Stimulated activated CD8-positive, alpha-beta memory T cell treated with anti-CD3 and anti-CD28 coated beads, Interleukin-4, amount 100 ng/mL, for 24 hours (primary cell): ENCODE results near the gene HMHB1.

ENCODE experiments used
- DNase-seq: peaks from one replicate; pipeline ENCODE4 v3.0.0-alpha.2; 2020; ENCODE audit warnings: low read depth

Gene HMHB1

GRCh38 chr5:143812085-143812705 lies at the start of gene HMHB1:
Gene HMHB1 (plus strand): TSS chr5:143812161.
- no peak for DNase-seq

- DNase-seq = no peak
Observed at GRCh38 chr5:143762636-143763220, 49.2 kb upstream of the HMHB1 start.

GRCh38 chr5:143767162-143767561 lies 44.8 kb upstream of the HMHB1 start:
- no peak for DNase-seq

- DNase-seq = no peak
Observed at GRCh38 chr5:143769026-143769786, 42.8 kb upstream of the HMHB1 start.

GRCh38 chr5:143770450-143770849 lies 41.5 kb upstream of the HMHB1 start:
- DNase-seq = no peak

- DNase-seq = no peak
Observed at GRCh38 chr5:143771189-143771588, 40.8 kb upstream of the HMHB1 start.

- no peak for DNase-seq
Observed at GRCh38 chr5:143771602-143772001, 40.4 kb upstream of the HMHB1 start.

- no peak for DNase-seq
Observed at GRCh38 chr5:143772621-143773020, 39.3 kb upstream of the HMHB1 start.

- no peak for DNase-seq
Observed at GRCh38 chr5:143775258-143775657, 36.7 kb upstream of the HMHB1 start.

GRCh38 chr5:143776951-143777350 lies 35.0 kb upstream of the HMHB1 start:
- DNase-seq = no peak

GRCh38 chr5:143779506-143779905 lies 32.5 kb upstream of the HMHB1 start:
- DNase-seq = no peak

GRCh38 chr5:143781993-143782520 lies 29.9 kb upstream of the HMHB1 start:
- no peak for DNase-seq

- DNase-seq = no peak
Observed at GRCh38 chr5:143782588-143783386, 29.2 kb upstream of the HMHB1 start.

GRCh38 chr5:143788401-143788800 lies 23.6 kb upstream of the HMHB1 start:
- DNase-seq = no peak

- DNase-seq = no peak
Observed at GRCh38 chr5:143790457-143791112, 21.4 kb upstream of the HMHB1 start.

- DNase-seq = no peak
Observed at GRCh38 chr5:143791848-143792731, 19.9 kb upstream of the HMHB1 start.

- DNase-seq = no peak
Observed at GRCh38 chr5:143793249-143793648, 18.7 kb upstream of the HMHB1 start.

GRCh38 chr5:143796125-143796524 lies 15.8 kb upstream of the HMHB1 start:
- DNase-seq = no peak

- DNase-seq = no peak
Observed at GRCh38 chr5:143796753-143797152, 15.2 kb upstream of the HMHB1 start.

GRCh38 chr5:143800715-143801114 lies 11.2 kb upstream of the HMHB1 start:
- DNase-seq = no peak
